HepG2 (cell line): ENCODE data around the gene RASL12.

Source experiments
- ATF2 ChIP-seq: sonication (generic); formaldehyde crosslinking; IDR thresholded peaks from 2 replicates; pipeline ENCODE4 v1.4.0; 2020; ENCODE audit warnings: missing genetic modification reagents
- BCL3 ChIP-seq: sonication (generic); formaldehyde crosslinking; IDR thresholded peaks from 2 replicates; pipeline ENCODE4 v1.5.1; 2020; ENCODE audit warnings: mild to moderate bottlenecking, missing genetic modification reagents, moderate library complexity
- DPF2 ChIP-seq: sonication (generic); formaldehyde crosslinking; IDR thresholded peaks from 2 replicates; pipeline ENCODE4 v1.4.0; 2020; ENCODE audit warnings: mild to moderate bottlenecking, low read depth, missing genetic modification reagents, borderline replicate concordance
- EP300 ChIP-seq, 3 experiments: sonication (generic) in 1 of 3; formaldehyde crosslinking in 1 of 3; IDR thresholded peaks; 2 replicates each; pipeline versions ENCODE4 v1.5.1 to v1.6.1; 2011 to 2020; ENCODE audit warnings: low read depth in 2 of 3, low read length in 2 of 3, borderline replicate concordance in 1 of 3, improper control_type of control experiment in 1 of 3, mild to moderate bottlenecking in 1 of 3, missing genetic modification reagents in 1 of 3, moderate library complexity in 1 of 3
- HCFC1 ChIP-seq: fragments of 150-350 bp; IDR thresholded peaks from 2 replicates; pipeline ENCODE4 v1.6.1; 2014; ENCODE audit warnings: low read depth, low read length
- MAFK ChIP-seq, 2 experiments: IDR thresholded peaks in 1 of 2; conservative IDR thresholded peaks in 1 of 2; 2 replicates each; pipeline ENCODE4 v1.6.1; 2011; ENCODE audit warnings: improper control_type of control experiment in 2 of 2, low read length in 2 of 2
- RAD21 ChIP-seq: fragments of 450-650 bp; formaldehyde crosslinking; IDR thresholded peaks from 2 replicates; pipeline ENCODE4 v1.5.0; 2020; ENCODE audit warnings: mild to moderate bottlenecking
- TERF1 ChIP-seq: sonication (generic); formaldehyde crosslinking; IDR thresholded peaks from 2 replicates; pipeline ENCODE4 v1.8.0; 2022; ENCODE audit warnings: mild to moderate bottlenecking, missing genetic modification reagents, moderate library complexity
- ZC3H4 ChIP-seq: sonication (generic); formaldehyde crosslinking; IDR thresholded peaks from 2 replicates; pipeline ENCODE4 v1.4.0; 2020; ENCODE audit warnings: missing genetic modification reagents, borderline replicate concordance
- ZNF160 ChIP-seq: sonication (generic); formaldehyde crosslinking; IDR thresholded peaks from 2 replicates; pipeline ENCODE4 v1.8.0; 2022; ENCODE audit warnings: mild to moderate bottlenecking, inconsistent platforms, missing genetic modification reagents
- ZNF496 ChIP-seq: sonication (generic); formaldehyde crosslinking; IDR thresholded peaks from 2 replicates; pipeline ENCODE4 v1.8.1; 2023; ENCODE audit warnings: mild to moderate bottlenecking, moderate library complexity, missing genetic modification reagents; ENCODE audit not compliant: insufficient replicate concordance

- TF ChIP-seq ATF2 (CRISPR knock-in tag) (no peak), HCFC1 (no peak), BCL3 (CRISPR knock-in tag) (no peak), MAFK (conservative IDR thresholded peaks at IDR 0.05 in 1 of 2, IDR thresholded peaks at IDR 0.05 in 1 of 2; ENCODE audit: low read length in 2 of 2) (no peak), ZNF160 (CRISPR knock-in tag) (no peak), ZNF496 (CRISPR knock-in tag) (no peak), ZC3H4 (CRISPR knock-in tag) (no peak), RAD21 (no peak), TERF1 (CRISPR knock-in tag) (no peak), EP300 (IDR thresholded peaks at IDR 0.05; ENCODE audit: low read depth in 2 of 2, low read length in 2 of 2) (no peak), EP300 (CRISPR knock-in tag; IDR thresholded peaks at IDR 0.05; ENCODE audit: borderline replicate concordance) (no peak), DPF2 (no peak)
Observed at GRCh38 chr15:65099336-65099735, 31.5 kb upstream of the RASL12 start.
